Measurements from ENCODE around the gene C11orf87. TPM values are rescaled to one million over a fixed set of nuclear protein-coding genes. Genes with fewer than 3 reads are reported as not detected.

The C11orf87 gene
- polyA plus RNA-seq, 1 of the 3 experiments (the other 2 are of a cell fraction) = 0.36 TPM

DNA sequence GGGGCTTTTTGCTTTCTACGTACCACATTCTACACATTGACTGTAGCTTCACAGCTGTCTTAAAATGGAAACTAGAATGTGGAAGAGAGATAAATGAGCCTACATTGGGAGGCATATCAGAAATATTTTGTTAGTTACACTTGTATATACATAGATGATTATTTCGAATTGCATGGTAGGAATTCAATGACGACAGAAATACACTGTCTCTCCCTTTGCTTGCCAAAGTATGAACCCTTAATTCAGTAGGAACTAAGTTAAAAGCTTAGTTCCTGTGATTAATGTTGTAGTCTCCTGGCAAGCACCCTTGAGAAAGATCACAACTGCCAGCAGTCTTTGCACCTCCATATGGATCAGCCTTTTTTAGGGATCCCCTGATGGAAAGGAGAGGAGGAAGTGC is 10.1 kb downstream of the C11orf87 start (continued):
- TF ChIP-seq TEAD4 (IDR thresholded peaks at IDR 0.05; ENCODE audit: borderline replicate concordance, insufficient read depth) = no peak
- TF ChIP-seq FOSL2 (IDR thresholded peaks at IDR 0.05; ENCODE audit: borderline replicate concordance, low read depth) = peak; percentile 28; the same call in 1 of the 2 replicates
- no peak for TF ChIP-seq EZH2phosphoT487 (IDR thresholded peaks at IDR 0.05; ENCODE audit: borderline replicate concordance, low read depth)
- TF ChIP-seq NRF1 (IDR thresholded peaks at IDR 0.05; ENCODE audit: low read depth, low read length) = no peak
- TF ChIP-seq, protein P1, sequence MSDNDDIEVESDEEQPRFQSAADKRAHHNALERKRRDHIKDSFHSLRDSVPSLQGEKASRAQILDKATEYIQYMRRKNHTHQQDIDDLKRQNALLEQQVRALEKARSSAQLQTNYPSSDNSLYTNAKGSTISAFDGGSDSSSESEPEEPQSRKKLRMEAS (IDR thresholded peaks at IDR 0.05; ENCODE audit: low read depth) = no peak
- TF ChIP-seq, protein P2, sequence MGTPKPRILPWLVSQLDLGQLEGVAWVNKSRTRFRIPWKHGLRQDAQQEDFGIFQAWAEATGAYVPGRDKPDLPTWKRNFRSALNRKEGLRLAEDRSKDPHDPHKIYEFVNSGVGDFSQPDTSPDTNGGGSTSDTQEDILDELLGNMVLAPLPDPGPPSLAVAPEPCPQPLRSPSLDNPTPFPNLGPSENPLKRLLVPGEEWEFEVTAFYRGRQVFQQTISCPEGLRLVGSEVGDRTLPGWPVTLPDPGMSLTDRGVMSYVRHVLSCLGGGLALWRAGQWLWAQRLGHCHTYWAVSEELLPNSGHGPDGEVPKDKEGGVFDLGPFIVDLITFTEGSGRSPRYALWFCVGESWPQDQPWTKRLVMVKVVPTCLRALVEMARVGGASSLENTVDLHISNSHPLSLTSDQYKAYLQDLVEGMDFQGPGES (IDR thresholded peaks at IDR 0.05; ENCODE audit: low read depth, low read length) = no peak
- no peak for TF ChIP-seq MEF2A (IDR thresholded peaks at IDR 0.05; ENCODE audit: borderline replicate concordance, low read depth)

DNA sequence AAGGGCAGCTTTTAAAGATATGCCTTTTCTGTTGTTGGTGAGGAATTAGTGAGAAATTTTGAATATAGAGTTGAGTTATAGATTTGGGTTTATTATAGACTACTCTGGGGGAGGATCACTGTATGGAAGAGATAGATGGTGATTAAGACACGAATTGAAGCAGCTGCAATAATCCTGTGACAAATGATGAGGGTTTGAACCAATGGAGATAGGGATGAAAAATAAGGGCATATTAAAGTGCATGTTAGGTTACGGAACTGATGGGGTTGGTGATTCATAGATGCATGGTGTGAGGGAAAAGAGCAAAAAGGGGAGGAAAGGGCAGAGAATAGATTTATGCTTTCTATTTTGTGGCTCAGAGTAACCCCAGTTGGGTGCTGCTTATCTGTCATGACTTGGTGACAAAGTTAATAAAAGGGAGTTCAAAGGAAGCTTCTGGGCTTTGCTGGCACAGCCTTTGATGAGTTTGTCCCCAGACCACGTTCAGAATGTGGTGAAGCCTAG is 11.8 kb downstream of the C11orf87 start:
- no peak overlapping the region for H2AFZ ChIP-seq (ENCODE audit: low read depth)
- no peak for DNase-seq
- no peaks in the 10 kb centered on the region for H3K79me2 ChIP-seq (ENCODE audit: insufficient read depth)
- H3K27ac ChIP-seq (ENCODE audit: low read depth in 2 of 2, low read length in 1 of 2) = no peak overlapping the region
- no peak overlapping the region for H3K9ac ChIP-seq
- no peaks in the 10 kb centered on the region for H3K27me3 ChIP-seq (ENCODE audit: insufficient read depth)
- H3K9me3 ChIP-seq = no peaks in the 10 kb centered on the region
- no peak overlapping the region for H3K4me2 ChIP-seq
- H3K9me2 ChIP-seq = no peaks in the 10 kb centered on the region
- H3K36me3 ChIP-seq (replicated peaks in 1 of 2; ENCODE audit: control insufficient read depth in 1 of 2, insufficient read depth in 2 of 2, low read length in 1 of 2) = no peaks in the 10 kb centered on the region
- WGBS (ENCODE audit: low lambda C conversion rate) = 26% methylated on average over 3 of the region's 3 CpGs
- TF ChIP-seq, protein P3, sequence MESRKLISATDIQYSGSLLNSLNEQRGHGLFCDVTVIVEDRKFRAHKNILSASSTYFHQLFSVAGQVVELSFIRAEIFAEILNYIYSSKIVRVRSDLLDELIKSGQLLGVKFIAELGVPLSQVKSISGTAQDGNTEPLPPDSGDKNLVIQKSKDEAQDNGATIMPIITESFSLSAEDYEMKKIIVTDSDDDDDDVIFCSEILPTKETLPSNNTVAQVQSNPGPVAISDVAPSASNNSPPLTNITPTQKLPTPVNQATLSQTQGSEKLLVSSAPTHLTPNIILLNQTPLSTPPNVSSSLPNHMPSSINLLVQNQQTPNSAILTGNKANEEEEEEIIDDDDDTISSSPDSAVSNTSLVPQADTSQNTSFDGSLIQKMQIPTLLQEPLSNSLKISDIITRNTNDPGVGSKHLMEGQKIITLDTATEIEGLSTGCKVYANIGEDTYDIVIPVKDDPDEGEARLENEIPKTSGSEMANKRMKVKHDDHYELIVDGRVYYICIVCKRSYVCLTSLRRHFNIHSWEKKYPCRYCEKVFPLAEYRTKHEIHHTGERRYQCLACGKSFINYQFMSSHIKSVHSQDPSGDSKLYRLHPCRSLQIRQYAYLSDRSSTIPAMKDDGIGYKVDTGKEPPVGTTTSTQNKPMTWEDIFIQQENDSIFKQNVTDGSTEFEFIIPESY (IDR thresholded peaks at IDR 0.05; ENCODE audit: borderline replicate concordance, low read depth) = no peak
- TF ChIP-seq, protein P4, sequence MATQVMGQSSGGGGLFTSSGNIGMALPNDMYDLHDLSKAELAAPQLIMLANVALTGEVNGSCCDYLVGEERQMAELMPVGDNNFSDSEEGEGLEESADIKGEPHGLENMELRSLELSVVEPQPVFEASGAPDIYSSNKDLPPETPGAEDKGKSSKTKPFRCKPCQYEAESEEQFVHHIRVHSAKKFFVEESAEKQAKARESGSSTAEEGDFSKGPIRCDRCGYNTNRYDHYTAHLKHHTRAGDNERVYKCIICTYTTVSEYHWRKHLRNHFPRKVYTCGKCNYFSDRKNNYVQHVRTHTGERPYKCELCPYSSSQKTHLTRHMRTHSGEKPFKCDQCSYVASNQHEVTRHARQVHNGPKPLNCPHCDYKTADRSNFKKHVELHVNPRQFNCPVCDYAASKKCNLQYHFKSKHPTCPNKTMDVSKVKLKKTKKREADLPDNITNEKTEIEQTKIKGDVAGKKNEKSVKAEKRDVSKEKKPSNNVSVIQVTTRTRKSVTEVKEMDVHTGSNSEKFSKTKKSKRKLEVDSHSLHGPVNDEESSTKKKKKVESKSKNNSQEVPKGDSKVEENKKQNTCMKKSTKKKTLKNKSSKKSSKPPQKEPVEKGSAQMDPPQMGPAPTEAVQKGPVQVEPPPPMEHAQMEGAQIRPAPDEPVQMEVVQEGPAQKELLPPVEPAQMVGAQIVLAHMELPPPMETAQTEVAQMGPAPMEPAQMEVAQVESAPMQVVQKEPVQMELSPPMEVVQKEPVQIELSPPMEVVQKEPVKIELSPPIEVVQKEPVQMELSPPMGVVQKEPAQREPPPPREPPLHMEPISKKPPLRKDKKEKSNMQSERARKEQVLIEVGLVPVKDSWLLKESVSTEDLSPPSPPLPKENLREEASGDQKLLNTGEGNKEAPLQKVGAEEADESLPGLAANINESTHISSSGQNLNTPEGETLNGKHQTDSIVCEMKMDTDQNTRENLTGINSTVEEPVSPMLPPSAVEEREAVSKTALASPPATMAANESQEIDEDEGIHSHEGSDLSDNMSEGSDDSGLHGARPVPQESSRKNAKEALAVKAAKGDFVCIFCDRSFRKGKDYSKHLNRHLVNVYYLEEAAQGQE (IDR thresholded peaks at IDR 0.05; ENCODE audit: low read depth, low read length) = no peak
- TF ChIP-seq GATA2 (CRISPR knock-in tag; IDR thresholded peaks at IDR 0.05) (no peak), SIN3A (IDR thresholded peaks at IDR 0.05; ENCODE audit: borderline replicate concordance, low read depth, low read length) (no peak), NRF1 (IDR thresholded peaks at IDR 0.05; ENCODE audit: low read depth, low read length) (no peak), EZH2phosphoT487 (IDR thresholded peaks at IDR 0.05; ENCODE audit: borderline replicate concordance, low read depth) (no peak), RXRA (IDR thresholded peaks at IDR 0.05; ENCODE audit: borderline replicate concordance, low read depth) (no peak), TCF12 (IDR thresholded peaks at IDR 0.05) (no peak), RFX5 (IDR thresholded peaks at IDR 0.05; ENCODE audit: low read length) (no peak), ELF1 (IDR thresholded peaks at IDR 0.05) (no peak), MEF2A (IDR thresholded peaks at IDR 0.05; ENCODE audit: borderline replicate concordance, low read depth) (no peak), JUND (IDR thresholded peaks at IDR 0.05) (no peak), RCOR1 (IDR thresholded peaks at IDR 0.05; ENCODE audit: low read length) (no peak), EP300 (IDR thresholded peaks at IDR 0.05; ENCODE audit: borderline replicate concordance in 1 of 2, low read depth in 1 of 2, low read length in 1 of 2) (no peak), GABPA (IDR thresholded peaks at IDR 0.05; ENCODE audit: low read depth) (no peak)
- TF ChIP-seq, protein P5, sequence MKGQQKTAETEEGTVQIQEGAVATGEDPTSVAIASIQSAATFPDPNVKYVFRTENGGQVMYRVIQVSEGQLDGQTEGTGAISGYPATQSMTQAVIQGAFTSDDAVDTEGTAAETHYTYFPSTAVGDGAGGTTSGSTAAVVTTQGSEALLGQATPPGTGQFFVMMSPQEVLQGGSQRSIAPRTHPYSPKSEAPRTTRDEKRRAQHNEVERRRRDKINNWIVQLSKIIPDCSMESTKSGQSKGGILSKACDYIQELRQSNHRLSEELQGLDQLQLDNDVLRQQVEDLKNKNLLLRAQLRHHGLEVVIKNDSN (IDR thresholded peaks at IDR 0.05; ENCODE audit: borderline replicate concordance, low read depth) = no peak
- TF ChIP-seq, protein P6, sequence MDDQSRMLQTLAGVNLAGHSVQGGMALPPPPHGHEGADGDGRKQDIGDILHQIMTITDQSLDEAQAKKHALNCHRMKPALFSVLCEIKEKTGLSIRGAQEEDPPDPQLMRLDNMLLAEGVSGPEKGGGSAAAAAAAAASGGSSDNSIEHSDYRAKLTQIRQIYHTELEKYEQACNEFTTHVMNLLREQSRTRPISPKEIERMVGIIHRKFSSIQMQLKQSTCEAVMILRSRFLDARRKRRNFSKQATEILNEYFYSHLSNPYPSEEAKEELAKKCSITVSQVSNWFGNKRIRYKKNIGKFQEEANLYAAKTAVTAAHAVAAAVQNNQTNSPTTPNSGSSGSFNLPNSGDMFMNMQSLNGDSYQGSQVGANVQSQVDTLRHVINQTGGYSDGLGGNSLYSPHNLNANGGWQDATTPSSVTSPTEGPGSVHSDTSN (IDR thresholded peaks at IDR 0.05) = no peak
- no peaks in the 10 kb centered on the region for H3F3A ChIP-seq (replicated peaks; ENCODE audit: insufficient read depth)
- ChIA-PET POLR2A (no interaction called here), CTCF (interaction anchor here (0.6 kb wide), 1 partner anchor 736 kb away, joined by 3 read pairs; no protein-coding TSS in a partner anchor)
- peaks cover 0 to 5% of the 10 kb centered on the region in 2 experiments; a peak in 1 of 4 replicates for H3K4me1 ChIP-seq (ENCODE audit: control insufficient read depth in 1 of 2, insufficient read depth in 2 of 2, low read depth in 1 of 2, low read length in 1 of 2)
- H4K20me1 ChIP-seq (ENCODE audit: insufficient read depth) = no peaks in the 10 kb centered on the region
- no peak overlapping the region for H3K4me3 ChIP-seq (ENCODE audit: low read depth in 2 of 2, low read length in 1 of 2)
